Stimulated activated CD4-positive, alpha-beta T cell treated with anti-CD3 and anti-CD28 coated beads, Interleukin-4, amount 100 ng/mL, for 1 hour (primary cell): ENCODE measurements around the gene BACH1.

ENCODE experiments used
- DNase-seq: peaks from one replicate; pipeline ENCODE4 v3.0.0-alpha.2; 2020

The BACH1 gene

GRCh38 chr21:29316029-29316742 lies 17.5 kb downstream of the BACH1 start:
- DNase-seq, result no peak

- DNase-seq, result no peak
Observed at GRCh38 chr21:29316806-29317205, 18.1 kb downstream of the BACH1 start.

GRCh38 chr21:29318354-29318753 lies 19.6 kb downstream of the BACH1 start:
- DNase-seq, result no peak

GRCh38 chr21:29320031-29320430 lies 21.3 kb downstream of the BACH1 start:
- no peak for DNase-seq

- DNase-seq, result no peak
Observed at GRCh38 chr21:29321217-29321616, 22.5 kb downstream of the BACH1 start.

GRCh38 chr21:29321932-29322928 lies 23.5 kb downstream of the BACH1 start:
- no peak for DNase-seq

GRCh38 chr21:29323189-29323588 lies 24.5 kb downstream of the BACH1 start:
- no peak for DNase-seq

GRCh38 chr21:29326914-29327554 lies 28.3 kb downstream of the BACH1 start:
- no peak for DNase-seq

GRCh38 chr21:29329406-29329805 lies 30.7 kb downstream of the BACH1 start:
- DNase-seq, result no peak

GRCh38 chr21:29330797-29331196 lies 32.1 kb downstream of the BACH1 start:
- no peak for DNase-seq

- DNase-seq, result no peak
Observed at GRCh38 chr21:29332461-29333362, 34.0 kb downstream of the BACH1 start.

- no peak for DNase-seq
Observed at GRCh38 chr21:29333406-29333805, 34.7 kb downstream of the BACH1 start.

- no peak for DNase-seq
Observed at GRCh38 chr21:29334717-29335428, 36.2 kb downstream of the BACH1 start.

GRCh38 chr21:29335720-29336119 lies 37.0 kb downstream of the BACH1 start:
- DNase-seq, result no peak

- DNase-seq, result no peak
Observed at GRCh38 chr21:29338256-29338655, 39.5 kb downstream of the BACH1 start.

- no peak for DNase-seq
Observed at GRCh38 chr21:29340228-29340627, 41.5 kb downstream of the BACH1 start.

GRCh38 chr21:29342363-29342957 lies 43.7 kb downstream of the BACH1 start:
- DNase-seq, result peak; percentile 26

- no peak for DNase-seq
Observed at GRCh38 chr21:29343519-29343918, 44.8 kb downstream of the BACH1 start.

GRCh38 chr21:29346281-29346680 lies 47.6 kb downstream of the BACH1 start:
- no peak for DNase-seq

GRCh38 chr21:29346771-29347170 lies 48.0 kb downstream of the BACH1 start:
- no peak for DNase-seq

- DNase-seq, result no peak
Observed at GRCh38 chr21:29347274-29347681, 48.6 kb downstream of the BACH1 start.
